Measurements from ENCODE around the gene CLGN.

- TF ChIP-seq CTCF (IDR thresholded peaks at IDR 0.05) (no peak), POLR2AphosphoS5 (IDR thresholded peaks at IDR 0.05; ENCODE audit: insufficient read depth in 1 of 2, low read depth in 1 of 2) (no peak)
These were observed 69.2 kb downstream of the CLGN start for GRCh38 chr4:140358281-140358680.

All from vagina (tissue), 2 donors.